Measurements from ENCODE around the gene MFSD1.

DNA sequence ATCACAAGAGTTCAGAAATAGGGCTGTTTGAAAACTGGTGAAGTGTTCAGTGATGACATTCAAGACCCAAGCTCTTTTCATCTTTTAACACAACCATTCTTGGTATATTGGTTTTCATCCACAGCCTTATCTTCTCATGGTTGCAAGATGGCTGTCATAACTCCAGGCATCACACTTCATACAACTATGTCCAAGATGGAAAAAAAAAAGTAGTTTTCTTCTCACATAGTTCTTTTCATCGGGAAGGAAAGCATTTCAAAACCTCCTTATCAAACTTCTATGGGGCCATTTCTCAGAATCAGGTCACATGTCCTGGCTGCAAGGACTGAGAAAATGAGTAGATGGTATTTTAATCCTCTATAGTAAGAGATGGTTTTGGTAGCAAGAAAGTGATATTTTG is 21.1 kb upstream of the MFSD1 start:
- TF ChIP-seq, protein P1, sequence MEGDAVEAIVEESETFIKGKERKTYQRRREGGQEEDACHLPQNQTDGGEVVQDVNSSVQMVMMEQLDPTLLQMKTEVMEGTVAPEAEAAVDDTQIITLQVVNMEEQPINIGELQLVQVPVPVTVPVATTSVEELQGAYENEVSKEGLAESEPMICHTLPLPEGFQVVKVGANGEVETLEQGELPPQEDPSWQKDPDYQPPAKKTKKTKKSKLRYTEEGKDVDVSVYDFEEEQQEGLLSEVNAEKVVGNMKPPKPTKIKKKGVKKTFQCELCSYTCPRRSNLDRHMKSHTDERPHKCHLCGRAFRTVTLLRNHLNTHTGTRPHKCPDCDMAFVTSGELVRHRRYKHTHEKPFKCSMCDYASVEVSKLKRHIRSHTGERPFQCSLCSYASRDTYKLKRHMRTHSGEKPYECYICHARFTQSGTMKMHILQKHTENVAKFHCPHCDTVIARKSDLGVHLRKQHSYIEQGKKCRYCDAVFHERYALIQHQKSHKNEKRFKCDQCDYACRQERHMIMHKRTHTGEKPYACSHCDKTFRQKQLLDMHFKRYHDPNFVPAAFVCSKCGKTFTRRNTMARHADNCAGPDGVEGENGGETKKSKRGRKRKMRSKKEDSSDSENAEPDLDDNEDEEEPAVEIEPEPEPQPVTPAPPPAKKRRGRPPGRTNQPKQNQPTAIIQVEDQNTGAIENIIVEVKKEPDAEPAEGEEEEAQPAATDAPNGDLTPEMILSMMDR (IDR thresholded peaks at IDR 0.05; ENCODE audit: control extremely low read depth in 1 of 3, insufficient read depth in 1 of 3, low read depth in 1 of 3, low read length in 3 of 3), result no peak
- TF ChIP-seq, protein P2, sequence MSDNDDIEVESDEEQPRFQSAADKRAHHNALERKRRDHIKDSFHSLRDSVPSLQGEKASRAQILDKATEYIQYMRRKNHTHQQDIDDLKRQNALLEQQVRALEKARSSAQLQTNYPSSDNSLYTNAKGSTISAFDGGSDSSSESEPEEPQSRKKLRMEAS (IDR thresholded peaks at IDR 0.05), result no peak
- TF ChIP-seq BCL11A (IDR thresholded peaks at IDR 0.05; ENCODE audit: low read depth in 2 of 2, low read length in 2 of 2) (no peak), SP1 (IDR thresholded peaks at IDR 0.05; ENCODE audit: low read depth, low read length) (no peak), CHD2 (IDR thresholded peaks at IDR 0.05; ENCODE audit: low read length) (no peak), POLR2AphosphoS5 (IDR thresholded peaks at IDR 0.05; ENCODE audit: low read depth, low read length) (no peak), RNF2 (IDR thresholded peaks at IDR 0.05; ENCODE audit: borderline replicate concordance, low read depth, low read length, missing control alignments, poor library complexity, severe bottlenecking) (no peak), RBBP5 (IDR thresholded peaks at IDR 0.05; ENCODE audit: borderline replicate concordance, low read depth, low read length) (no peak), NRF1 (IDR thresholded peaks at IDR 0.05; ENCODE audit: low read depth, low read length) (no peak), CTBP2 (IDR thresholded peaks at IDR 0.05; ENCODE audit: borderline replicate concordance, insufficient read depth, insufficient read length, low read length) (no peak), JUND (IDR thresholded peaks at IDR 0.05; ENCODE audit: low read length) (no peak)
- TF ChIP-seq, protein P3, sequence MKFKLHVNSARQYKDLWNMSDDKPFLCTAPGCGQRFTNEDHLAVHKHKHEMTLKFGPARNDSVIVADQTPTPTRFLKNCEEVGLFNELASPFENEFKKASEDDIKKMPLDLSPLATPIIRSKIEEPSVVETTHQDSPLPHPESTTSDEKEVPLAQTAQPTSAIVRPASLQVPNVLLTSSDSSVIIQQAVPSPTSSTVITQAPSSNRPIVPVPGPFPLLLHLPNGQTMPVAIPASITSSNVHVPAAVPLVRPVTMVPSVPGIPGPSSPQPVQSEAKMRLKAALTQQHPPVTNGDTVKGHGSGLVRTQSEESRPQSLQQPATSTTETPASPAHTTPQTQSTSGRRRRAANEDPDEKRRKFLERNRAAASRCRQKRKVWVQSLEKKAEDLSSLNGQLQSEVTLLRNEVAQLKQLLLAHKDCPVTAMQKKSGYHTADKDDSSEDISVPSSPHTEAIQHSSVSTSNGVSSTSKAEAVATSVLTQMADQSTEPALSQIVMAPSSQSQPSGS (IDR thresholded peaks at IDR 0.05; ENCODE audit: low read length), result no peak

Measured in H1 (cell line).